HG03521 (cell line): ENCODE measurements around the gene BAX.

Source experiments
- ATAC-seq: cut with Tn5 transposase; IDR thresholded peaks from one replicate; pipeline ENCODE4 v1.9.1; 2021; ENCODE audit warnings: mild to moderate bottlenecking, moderate library complexity; ENCODE audit not compliant: unreplicated experiment

BAX gene

GRCh38 chr19:48982280-48982679, 27.6 kb downstream of the BAX start:
- no peak for ATAC-seq

GRCh38 chr19:48985711-48986110, 31.0 kb downstream of the BAX start:
- ATAC-seq = no peak

GRCh38 chr19:48986211-48986610, 31.5 kb downstream of the BAX start:
- no peak for ATAC-seq

GRCh38 chr19:48987323-48987722, 32.6 kb downstream of the BAX start:
- ATAC-seq = no peak

- no peak for ATAC-seq
These were observed 33.6 kb downstream of the BAX start for GRCh38 chr19:48988286-48988685.

- no peak for ATAC-seq
These were observed 34.2 kb downstream of the BAX start for GRCh38 chr19:48988860-48989259.

- no peak for ATAC-seq
These were observed 35.1 kb downstream of the BAX start for GRCh38 chr19:48989701-48990291.

GRCh38 chr19:48990400-48990799, 35.7 kb downstream of the BAX start:
- no peak for ATAC-seq

GRCh38 chr19:48991011-48991609, 36.4 kb downstream of the BAX start:
- ATAC-seq = no peak

- ATAC-seq = no peak
These were observed 37.4 kb downstream of the BAX start for GRCh38 chr19:48991873-48992580.

GRCh38 chr19:48992581-48993174, 38.0 kb downstream of the BAX start:
- ATAC-seq = no peak

GRCh38 chr19:48993175-48994034, 38.7 kb downstream of the BAX start, which contains the start of the genes GYS1 and RUVBL2:
GYS1 (minus strand) TSS chr19:48993309; CDS start chr19:48993112, 197 bp downstream.
RUVBL2 (plus strand) TSS chr19:48993887; CDS start chr19:48993912, 25 bp downstream.
- peak; percentile 85 for ATAC-seq

GRCh38 chr19:48994035-48994386, 39.3 kb downstream of the BAX start:
- no peak for ATAC-seq

GRCh38 chr19:48997972-48998371, 43.3 kb downstream of the BAX start:
- ATAC-seq = no peak

- ATAC-seq = no peak
These were observed 45.0 kb downstream of the BAX start for GRCh38 chr19:48999481-49000325.

GRCh38 chr19:49004133-49004532, 49.5 kb downstream of the BAX start:
- no peak for ATAC-seq

GRCh38 chr19:49004964-49005614, 50.4 kb downstream of the BAX start:
- ATAC-seq = no peak

GRCh38 chr19:49006905-49007304, 52.2 kb downstream of the BAX start:
- ATAC-seq = no peak

GRCh38 chr19:49009828-49010227, 55.2 kb downstream of the BAX start:
- ATAC-seq = no peak
